Measurements from ENCODE around the gene ERMARD. TPM values are rescaled to one million over a fixed set of nuclear protein-coding genes. Genes with fewer than 3 reads are reported as not detected.

Gene ERMARD
- total RNA-seq, 1 experiment from 2014 or later: 19.6 TPM

GRCh38 chr6:169719117-169719516, 32.3 kb upstream of the ERMARD start:
- Histone ChIP-seq H3K36me3 (ENCODE audit: insufficient read depth, low read length, poor library complexity, severe bottlenecking) (peaks cover 33% of the 10 kb centered on the region), H3K4me1 (ENCODE audit: insufficient read depth, low read length, poor library complexity, severe bottlenecking) (peaks cover 18% of the 10 kb centered on the region), H3K9me3 (ENCODE audit: low read depth, low read length, poor library complexity, severe bottlenecking) (no peaks in the 10 kb centered on the region), H3K27ac (ENCODE audit: low read depth, low read length, poor library complexity, severe bottlenecking) (no peak overlapping the region), H3K27me3 (replicated peaks; ENCODE audit: insufficient read depth, low read depth, low read length, poor library complexity) (no peaks in the 10 kb centered on the region), H3K4me3 (ENCODE audit: low read depth, low read length, poor library complexity, severe bottlenecking) (no peak overlapping the region)
- TF ChIP-seq, protein P1, sequence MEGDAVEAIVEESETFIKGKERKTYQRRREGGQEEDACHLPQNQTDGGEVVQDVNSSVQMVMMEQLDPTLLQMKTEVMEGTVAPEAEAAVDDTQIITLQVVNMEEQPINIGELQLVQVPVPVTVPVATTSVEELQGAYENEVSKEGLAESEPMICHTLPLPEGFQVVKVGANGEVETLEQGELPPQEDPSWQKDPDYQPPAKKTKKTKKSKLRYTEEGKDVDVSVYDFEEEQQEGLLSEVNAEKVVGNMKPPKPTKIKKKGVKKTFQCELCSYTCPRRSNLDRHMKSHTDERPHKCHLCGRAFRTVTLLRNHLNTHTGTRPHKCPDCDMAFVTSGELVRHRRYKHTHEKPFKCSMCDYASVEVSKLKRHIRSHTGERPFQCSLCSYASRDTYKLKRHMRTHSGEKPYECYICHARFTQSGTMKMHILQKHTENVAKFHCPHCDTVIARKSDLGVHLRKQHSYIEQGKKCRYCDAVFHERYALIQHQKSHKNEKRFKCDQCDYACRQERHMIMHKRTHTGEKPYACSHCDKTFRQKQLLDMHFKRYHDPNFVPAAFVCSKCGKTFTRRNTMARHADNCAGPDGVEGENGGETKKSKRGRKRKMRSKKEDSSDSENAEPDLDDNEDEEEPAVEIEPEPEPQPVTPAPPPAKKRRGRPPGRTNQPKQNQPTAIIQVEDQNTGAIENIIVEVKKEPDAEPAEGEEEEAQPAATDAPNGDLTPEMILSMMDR (conservative IDR thresholded peaks at IDR 0.05; ENCODE audit: low read depth, low read length): no peak
- no peak for TF ChIP-seq EZH2 (IDR thresholded peaks at IDR 0.05; ENCODE audit: borderline replicate concordance, low read depth, low read length, poor library complexity, severe bottlenecking)
- intact Hi-C loops (cut with micrococcal nuclease; ENCODE audit: unreplicated experiment): no loop called here
- CTCF ChIA-PET: no interaction called here
- POLR2A ChIA-PET (ENCODE audit: low non-redundant PET): no interaction called here
- DNase-seq (ENCODE audit: low spot score): no peak
- BruUV-seq (replicated peaks): no TSS peak

- CTCF ChIA-PET: no interaction called here
- Histone ChIP-seq H3K9me3 (ENCODE audit: low read depth, low read length, poor library complexity, severe bottlenecking) (no peaks in the 10 kb centered on the region), H3K36me3 (ENCODE audit: insufficient read depth, low read length, poor library complexity, severe bottlenecking) (peaks cover 22% of the 10 kb centered on the region), H3K4me1 (ENCODE audit: insufficient read depth, low read length, poor library complexity, severe bottlenecking) (peaks cover 21% of the 10 kb centered on the region), H3K4me3 (ENCODE audit: low read depth, low read length, poor library complexity, severe bottlenecking) (no peak overlapping the region), H3K27me3 (replicated peaks; ENCODE audit: insufficient read depth, low read depth, low read length, poor library complexity) (no peaks in the 10 kb centered on the region), H3K27ac (ENCODE audit: low read depth, low read length, poor library complexity, severe bottlenecking) (no peak overlapping the region)
- intact Hi-C loops (cut with micrococcal nuclease; ENCODE audit: unreplicated experiment): loop anchor here (5.0 kb wide), 1 partner anchor 807 kb away; no protein-coding TSS in a partner anchor
- BruUV-seq (replicated peaks): no TSS peak
- DNase-seq (ENCODE audit: low spot score): no peak
- POLR2A ChIA-PET (ENCODE audit: low non-redundant PET): no interaction called here
- TF ChIP-seq EZH2 (IDR thresholded peaks at IDR 0.05; ENCODE audit: borderline replicate concordance, low read depth, low read length, poor library complexity, severe bottlenecking): no peak
These were observed 31.1 kb upstream of the ERMARD start for GRCh38 chr6:169720207-169720855.

DNA sequence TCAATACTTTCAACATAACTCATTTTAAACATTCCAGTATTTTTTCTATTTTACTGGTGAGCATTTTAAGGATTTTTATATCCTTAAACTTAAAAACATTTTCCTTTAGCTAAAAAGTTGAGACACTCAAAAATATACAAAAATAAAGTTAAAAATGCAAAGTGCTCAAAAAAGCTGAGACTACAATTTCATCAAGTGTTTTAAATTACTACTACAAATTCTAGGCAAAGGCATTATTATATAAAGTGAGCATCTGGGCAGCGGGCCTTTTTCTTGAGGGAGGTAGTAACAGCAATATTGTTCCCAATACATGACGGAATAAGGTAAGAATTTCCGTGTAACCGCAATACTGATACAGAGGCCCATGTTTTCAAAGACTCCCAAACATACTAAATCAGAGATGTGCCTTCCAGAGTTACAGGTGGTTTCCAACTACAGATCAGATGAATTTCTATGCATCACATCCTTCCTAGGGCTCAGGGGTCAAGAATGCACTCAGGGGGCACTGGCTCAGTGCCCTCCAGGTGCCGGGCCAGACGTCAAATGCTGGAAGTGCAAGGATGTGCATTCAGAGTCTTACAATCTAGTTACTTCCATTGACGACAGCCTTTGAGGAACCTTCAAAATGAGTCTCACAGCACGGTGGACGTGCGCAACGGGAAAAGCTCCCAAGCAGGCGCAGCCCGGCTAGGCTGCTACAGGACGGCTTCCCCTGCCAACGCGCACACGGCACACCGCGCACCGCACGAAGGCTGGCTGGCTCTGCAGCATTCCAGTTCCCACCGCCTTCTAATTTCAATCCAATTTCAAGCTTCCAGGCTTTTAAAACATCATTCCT, 28.8 kb upstream of the ERMARD start:
- intact Hi-C loops (cut with micrococcal nuclease; ENCODE audit: unreplicated experiment): loop anchor here (5.0 kb wide), 1 partner anchor 805 kb away; no protein-coding TSS in a partner anchor
- TF ChIP-seq, protein P1 (conservative IDR thresholded peaks at IDR 0.05; ENCODE audit: low read depth, low read length): no peak
- TF ChIP-seq EZH2 (IDR thresholded peaks at IDR 0.05; ENCODE audit: borderline replicate concordance, low read depth, low read length, poor library complexity, severe bottlenecking): no peak
- CTCF ChIA-PET: no interaction called here
- POLR2A ChIA-PET (ENCODE audit: low non-redundant PET): interaction anchor here (0.7 kb wide), 1 partner anchor 843 kb away, joined by 5 read pairs; no protein-coding TSS in a partner anchor
- DNase-seq (ENCODE audit: low spot score): peak; percentile 51
- Histone ChIP-seq H3K4me3 (ENCODE audit: low read depth, low read length, poor library complexity, severe bottlenecking) (peak overlapping the region; percentile 92), H3K9me3 (ENCODE audit: low read depth, low read length, poor library complexity, severe bottlenecking) (no peaks in the 10 kb centered on the region), H3K4me1 (ENCODE audit: insufficient read depth, low read length, poor library complexity, severe bottlenecking) (peaks cover 24% of the 10 kb centered on the region), H3K36me3 (ENCODE audit: insufficient read depth, low read length, poor library complexity, severe bottlenecking) (peaks cover 9% of the 10 kb centered on the region), H3K27me3 (replicated peaks; ENCODE audit: insufficient read depth, low read depth, low read length, poor library complexity) (no peaks in the 10 kb centered on the region), H3K27ac (ENCODE audit: low read depth, low read length, poor library complexity, severe bottlenecking) (peak overlapping the region; percentile 82)
- BruUV-seq (replicated peaks): TSS peak; percentile 35
